DMS153 treated with DMSO at 0.1 percent for 48 hours (cell line): ENCODE data around the gene ASXL2.
A peak's percentile ranks its signal among the peaks of the same experiment; 100 is the strongest.
"Not testable (repeated sequence)": the region's sequence is repeated elsewhere in the genome, so short reads cannot be mapped to it uniquely, and the experiment has no call there.

ENCODE experiments used
- DNase-seq: peaks from one replicate; lab custom pipeline; 2025; ENCODE audit not compliant: unreplicated experiment; lab: John Stamatoyannopoulos, UW

Gene ASXL2

GRCh38 chr2:25742501-25742900, 135.8 kb downstream of the ASXL2 start:
- DNase-seq = no peak

GRCh38 chr2:25740810-25741381, 137.4 kb downstream of the ASXL2 start:
- DNase-seq = no peak

- no peak for DNase-seq
Measured at GRCh38 chr2:25738383-25739343, 139.6 kb downstream of the ASXL2 start.

- DNase-seq = no peak
Measured at GRCh38 chr2:25736899-25737515, 141.3 kb downstream of the ASXL2 start.

GRCh38 chr2:25735835-25736234, 142.5 kb downstream of the ASXL2 start:
- no peak for DNase-seq

- DNase-seq = no peak
Measured at GRCh38 chr2:25728559-25728958, 149.7 kb downstream of the ASXL2 start.

- no peak for DNase-seq
Measured at GRCh38 chr2:25726522-25726921, 151.8 kb downstream of the ASXL2 start.

GRCh38 chr2:25725877-25726276, 152.4 kb downstream of the ASXL2 start:
- DNase-seq = no peak

- no peak for DNase-seq
Measured at GRCh38 chr2:25724756-25725155, 153.5 kb downstream of the ASXL2 start.

- no peak for DNase-seq
Measured at GRCh38 chr2:25722224-25722623, 156.1 kb downstream of the ASXL2 start.

GRCh38 chr2:25720575-25720974, 157.7 kb downstream of the ASXL2 start:
- DNase-seq = no peak

- no peak for DNase-seq
Measured at GRCh38 chr2:25714740-25715139, 163.5 kb downstream of the ASXL2 start.

- DNase-seq = no peak
Measured at GRCh38 chr2:25712455-25712854, 165.8 kb downstream of the ASXL2 start.

- no peak for DNase-seq
Measured at GRCh38 chr2:25711675-25712354, 166.5 kb downstream of the ASXL2 start.

GRCh38 chr2:25710750-25711149, 167.5 kb downstream of the ASXL2 start:
- DNase-seq = no peak

GRCh38 chr2:25709349-25709748, 168.9 kb downstream of the ASXL2 start:
- no peak for DNase-seq

- DNase-seq = no peak
Measured at GRCh38 chr2:25707927-25708590, 170.2 kb downstream of the ASXL2 start.

GRCh38 chr2:25705575-25705974, 172.7 kb downstream of the ASXL2 start:
- DNase-seq = not testable (repeated sequence)

GRCh38 chr2:25701801-25702200, 176.5 kb downstream of the ASXL2 start:
- DNase-seq = no peak

- DNase-seq = peak; percentile 41
Measured at GRCh38 chr2:25700221-25700660, 178.0 kb downstream of the ASXL2 start.

GRCh38 chr2:25699216-25699615, 179.1 kb downstream of the ASXL2 start:
- no peak for DNase-seq
